ENCODE results near the gene HNRNPH1.

DNA sequence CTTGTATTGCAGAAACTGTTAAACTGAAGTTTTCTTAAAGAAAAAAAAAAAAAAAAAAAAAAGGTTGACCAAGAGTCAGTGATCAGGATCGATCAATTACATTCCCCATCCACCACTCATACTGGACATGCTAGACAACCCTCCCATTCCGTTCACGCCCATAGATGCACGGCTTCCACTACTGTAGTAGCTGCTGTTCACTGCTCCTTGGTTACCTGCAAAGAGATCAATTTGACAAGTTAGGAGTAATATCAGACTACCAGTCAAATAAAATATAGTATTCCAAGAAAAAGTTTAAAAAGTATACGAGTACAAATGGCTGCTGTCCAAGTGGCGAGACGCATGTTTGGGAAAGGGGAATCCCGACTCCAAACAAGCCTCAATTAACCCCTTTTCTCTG lies 8.7 kb downstream of the HNRNPH1 start:
- TF ChIP-seq POLR2AphosphoS5 (IDR thresholded peaks at IDR 0.05), result no peak
- TF ChIP-seq, protein P1, sequence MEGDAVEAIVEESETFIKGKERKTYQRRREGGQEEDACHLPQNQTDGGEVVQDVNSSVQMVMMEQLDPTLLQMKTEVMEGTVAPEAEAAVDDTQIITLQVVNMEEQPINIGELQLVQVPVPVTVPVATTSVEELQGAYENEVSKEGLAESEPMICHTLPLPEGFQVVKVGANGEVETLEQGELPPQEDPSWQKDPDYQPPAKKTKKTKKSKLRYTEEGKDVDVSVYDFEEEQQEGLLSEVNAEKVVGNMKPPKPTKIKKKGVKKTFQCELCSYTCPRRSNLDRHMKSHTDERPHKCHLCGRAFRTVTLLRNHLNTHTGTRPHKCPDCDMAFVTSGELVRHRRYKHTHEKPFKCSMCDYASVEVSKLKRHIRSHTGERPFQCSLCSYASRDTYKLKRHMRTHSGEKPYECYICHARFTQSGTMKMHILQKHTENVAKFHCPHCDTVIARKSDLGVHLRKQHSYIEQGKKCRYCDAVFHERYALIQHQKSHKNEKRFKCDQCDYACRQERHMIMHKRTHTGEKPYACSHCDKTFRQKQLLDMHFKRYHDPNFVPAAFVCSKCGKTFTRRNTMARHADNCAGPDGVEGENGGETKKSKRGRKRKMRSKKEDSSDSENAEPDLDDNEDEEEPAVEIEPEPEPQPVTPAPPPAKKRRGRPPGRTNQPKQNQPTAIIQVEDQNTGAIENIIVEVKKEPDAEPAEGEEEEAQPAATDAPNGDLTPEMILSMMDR (IDR thresholded peaks at IDR 0.05), result no peak
